ENCODE results near the gene TBCK.
"Not testable (repeated sequence)": the region's sequence is repeated elsewhere in the genome, so short reads cannot be mapped to it uniquely, and the experiment has no call there.

The TBCK gene

GRCh38 chr4:106208481-106209460, 107.2 kb downstream of the TBCK start:
- DNase-seq, result no peak

GRCh38 chr4:106201373-106201772, 114.6 kb downstream of the TBCK start:
- no peak for DNase-seq

DNA sequence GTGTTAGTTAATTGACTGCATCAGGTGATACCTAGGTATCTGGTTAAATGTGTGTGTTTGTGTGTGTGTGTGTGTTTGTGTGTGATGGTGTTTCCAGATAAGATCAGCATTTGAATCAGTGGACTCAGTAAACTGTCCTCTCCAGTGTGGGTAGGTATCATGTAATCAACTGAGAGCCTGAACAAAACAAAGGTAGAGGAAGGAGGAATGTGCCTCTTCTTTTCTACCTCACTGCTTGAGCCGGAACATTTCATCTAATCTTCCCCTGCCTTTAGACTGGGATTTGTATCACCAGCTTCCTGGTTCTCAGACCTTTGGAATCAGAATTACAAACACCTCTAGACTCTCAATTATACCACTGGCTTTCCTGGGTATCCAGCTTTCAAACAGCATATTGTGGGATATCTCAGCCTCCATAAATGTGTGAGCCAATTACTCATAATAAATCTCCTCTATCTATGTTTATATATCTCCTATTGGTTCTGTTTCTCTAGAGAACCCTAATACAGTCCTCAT, 120.5 kb downstream of the TBCK start:
- no peak for DNase-seq

DNA sequence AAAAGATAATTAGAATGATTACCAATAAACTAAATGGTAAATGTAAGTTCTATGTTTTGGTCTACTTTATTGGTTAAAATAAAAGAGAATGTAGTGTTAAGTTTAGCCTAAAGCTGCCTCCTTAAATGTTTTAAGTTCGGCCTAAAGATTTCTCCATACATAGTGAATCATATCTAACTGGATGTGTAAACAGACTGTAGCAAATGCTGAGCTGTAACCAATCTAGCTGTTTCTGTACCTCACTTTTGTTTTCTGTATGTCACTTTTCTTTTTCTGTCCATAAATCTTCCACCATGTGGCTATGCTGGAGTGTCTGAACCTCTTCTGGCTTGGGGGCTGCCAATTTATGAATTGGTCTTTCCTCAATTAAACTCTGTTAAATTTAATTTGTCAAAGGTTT, 121.2 kb downstream of the TBCK start:
- DNase-seq, result no peak

DNA sequence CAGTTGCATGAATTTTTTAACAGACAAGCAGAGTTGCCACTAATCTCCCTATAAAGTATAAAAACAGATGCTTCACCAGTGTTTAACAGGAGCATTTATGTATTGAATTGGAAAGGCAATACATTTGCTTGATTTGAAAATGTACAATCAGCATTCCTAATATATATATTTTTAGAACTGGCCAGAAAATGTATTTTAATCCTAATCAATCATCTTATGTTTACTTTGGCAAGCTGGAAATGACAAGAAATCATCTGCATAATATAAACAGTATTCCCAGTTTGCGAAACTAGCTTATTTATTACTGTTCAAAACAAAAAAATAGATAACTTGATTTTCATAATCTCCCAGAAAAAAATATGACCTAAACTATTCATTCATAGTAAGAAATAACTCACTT, 123.9 kb downstream of the TBCK start:
- no peak for DNase-seq

DNA sequence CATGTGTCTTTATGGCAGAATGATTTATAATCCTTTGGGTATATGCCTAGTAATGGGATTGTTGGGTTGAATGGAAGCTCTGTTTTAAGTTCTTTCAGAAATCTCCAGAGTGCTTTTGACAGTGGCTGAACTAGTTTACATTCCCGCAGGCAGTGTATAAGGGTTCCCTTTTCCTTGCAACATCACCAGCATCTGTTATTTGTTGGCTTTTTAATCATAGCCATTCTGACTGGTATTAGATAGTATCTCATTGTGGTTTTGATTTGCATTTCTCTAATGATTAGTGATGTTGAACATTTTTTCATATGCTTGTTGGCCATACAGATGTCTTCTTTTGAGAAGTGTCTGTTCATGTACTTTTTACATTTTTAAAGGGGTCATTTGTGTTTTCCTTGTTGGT, 129.8 kb downstream of the TBCK start:
- no peak for DNase-seq

GRCh38 chr4:106183551-106183950, 132.5 kb downstream of the TBCK start:
- DNase-seq, result no peak

GRCh38 chr4:106172861-106173260, 143.1 kb downstream of the TBCK start:
- DNase-seq, result no peak

- DNase-seq, result no peak
Measured at GRCh38 chr4:106165351-106166010, 150.5 kb downstream of the TBCK start.

GRCh38 chr4:106162278-106162677, 153.7 kb downstream of the TBCK start:
- no peak for DNase-seq

DNA sequence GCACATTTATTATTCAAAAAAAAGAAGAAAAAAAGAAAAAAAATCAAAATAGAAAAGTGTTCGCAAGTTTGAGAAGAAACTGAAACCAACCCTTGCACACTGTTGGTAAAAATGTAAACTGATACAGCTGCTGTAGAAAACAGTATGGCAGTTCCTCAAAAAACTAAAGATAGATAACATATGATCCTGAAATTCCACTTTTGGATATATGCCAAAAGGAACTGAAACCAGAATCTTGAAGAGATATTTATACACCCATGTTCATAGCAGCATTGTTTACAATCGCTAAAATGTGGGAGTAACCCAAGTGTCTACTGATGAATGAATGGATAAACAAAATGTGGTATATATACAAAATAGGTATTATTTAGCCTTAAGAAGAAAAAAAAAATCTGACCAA, 155.4 kb downstream of the TBCK start:
- peak; percentile 20 for DNase-seq

DNA sequence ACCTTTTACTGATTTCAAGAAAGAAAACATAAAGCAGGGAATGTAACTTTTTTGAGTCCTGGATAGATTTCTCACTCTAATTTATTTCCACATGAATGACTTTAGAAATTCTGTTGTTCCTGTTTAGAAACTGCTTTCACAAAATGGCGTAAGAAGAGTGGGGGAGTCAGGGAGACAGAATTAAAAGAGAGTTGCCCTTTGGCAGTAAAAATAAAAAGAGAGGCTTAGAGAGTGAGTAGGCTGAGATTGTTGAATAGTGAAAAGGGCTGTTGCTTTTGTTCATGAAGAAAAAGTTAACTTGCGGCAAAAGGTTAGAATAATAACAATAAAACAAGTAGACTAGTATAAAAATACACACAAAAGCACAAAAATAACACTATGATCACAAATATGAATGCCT, 166.1 kb downstream of the TBCK start:
- DNase-seq, result no peak

GRCh38 chr4:106149026-106149425, 167.0 kb downstream of the TBCK start:
- DNase-seq, result no peak

GRCh38 chr4:106142616-106143127, 173.3 kb downstream of the TBCK start:
- no peak for DNase-seq

DNA sequence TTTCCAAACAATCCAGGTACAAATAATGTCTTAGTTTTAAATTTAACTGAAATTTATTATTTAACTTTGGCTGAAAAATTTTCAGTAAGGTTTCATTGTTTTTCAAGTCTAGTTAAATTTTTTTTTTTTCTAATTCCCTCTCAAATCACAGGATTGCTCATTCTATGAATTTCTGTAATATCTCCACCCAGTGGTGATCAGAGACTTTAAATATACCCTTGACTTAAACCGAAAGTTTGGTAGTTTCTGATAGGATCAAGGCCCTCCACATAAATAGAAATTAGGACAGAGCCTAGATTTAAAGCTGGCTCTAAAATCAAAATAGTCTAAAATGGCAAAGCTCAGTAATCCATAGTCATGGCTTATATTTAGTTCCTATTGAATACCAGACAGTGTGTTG, 175.4 kb downstream of the TBCK start:
- DNase-seq, result no peak

DNA sequence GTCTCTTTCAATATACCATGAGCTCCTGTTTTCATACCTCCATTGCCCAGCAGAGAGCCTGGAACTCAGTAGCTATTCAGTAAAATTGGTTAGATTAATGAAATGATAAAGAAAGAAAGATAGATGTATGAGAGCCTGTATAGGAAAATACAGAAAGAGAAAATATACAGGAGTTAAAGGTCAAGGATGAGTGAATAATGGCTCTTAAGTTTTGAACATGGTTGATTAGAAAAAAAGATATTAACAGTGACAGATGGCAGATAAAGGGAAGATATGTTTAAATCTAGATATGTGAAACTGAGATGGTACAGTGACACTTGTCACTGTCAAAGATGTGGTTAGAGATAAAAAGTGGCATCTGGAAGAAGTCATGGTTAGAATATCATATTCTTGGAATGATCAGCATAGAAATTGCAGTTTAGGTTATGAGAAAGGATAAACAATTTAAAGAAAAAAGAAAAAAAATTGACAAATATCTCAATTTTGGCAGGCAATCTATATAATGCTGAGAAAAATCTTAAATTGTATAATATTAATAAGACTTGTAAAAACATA, 179.2 kb downstream of the TBCK start:
- no peak for DNase-seq

- DNase-seq, result no peak
Measured at GRCh38 chr4:106132045-106132444, 184.0 kb downstream of the TBCK start.

GRCh38 chr4:106126062-106126461, 189.9 kb downstream of the TBCK start:
- DNase-seq, result no peak

- DNase-seq, result not testable (repeated sequence)
Measured at GRCh38 chr4:106119949-106120555, 196.0 kb downstream of the TBCK start.

DNA sequence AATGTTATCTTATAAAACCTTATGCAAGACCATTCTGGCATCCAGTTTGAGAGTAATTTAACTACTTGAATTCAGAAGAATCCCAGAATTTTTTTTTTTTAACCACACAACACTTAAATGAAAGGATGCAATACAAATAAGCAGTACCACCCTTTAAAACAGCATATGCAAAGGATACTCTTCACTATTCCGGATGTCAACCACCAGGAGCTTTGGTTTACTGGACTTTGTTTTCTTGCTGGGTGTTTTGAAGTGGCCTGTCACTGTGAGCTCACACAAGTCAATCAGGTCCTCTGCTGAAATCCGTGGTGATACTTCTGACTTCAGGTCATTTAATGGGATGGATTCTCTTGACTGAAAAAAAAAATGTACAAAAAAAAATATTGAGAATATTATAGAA, 200.0 kb downstream of the TBCK start:
- DNase-seq, result no peak

DNA sequence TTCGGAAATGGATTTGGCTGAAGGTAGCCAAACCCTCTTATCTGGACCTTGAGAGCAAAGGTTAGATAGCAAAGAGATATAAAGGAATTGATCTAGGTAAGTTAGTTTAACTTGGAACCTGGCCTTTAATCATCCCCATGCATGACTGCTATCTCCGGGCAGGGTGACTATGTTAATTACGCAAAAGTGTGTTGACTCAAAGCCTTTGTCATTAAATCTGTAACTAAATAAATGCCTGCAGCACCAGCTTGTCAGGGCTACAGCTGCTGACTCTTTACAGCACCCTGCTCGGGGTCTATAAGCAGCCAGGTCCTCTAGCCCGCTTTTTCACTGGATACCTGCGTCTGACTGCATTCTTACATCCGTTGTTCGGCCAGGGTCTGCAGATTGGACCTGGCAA, 201.7 kb downstream of the TBCK start:
- no peak for DNase-seq

DNA sequence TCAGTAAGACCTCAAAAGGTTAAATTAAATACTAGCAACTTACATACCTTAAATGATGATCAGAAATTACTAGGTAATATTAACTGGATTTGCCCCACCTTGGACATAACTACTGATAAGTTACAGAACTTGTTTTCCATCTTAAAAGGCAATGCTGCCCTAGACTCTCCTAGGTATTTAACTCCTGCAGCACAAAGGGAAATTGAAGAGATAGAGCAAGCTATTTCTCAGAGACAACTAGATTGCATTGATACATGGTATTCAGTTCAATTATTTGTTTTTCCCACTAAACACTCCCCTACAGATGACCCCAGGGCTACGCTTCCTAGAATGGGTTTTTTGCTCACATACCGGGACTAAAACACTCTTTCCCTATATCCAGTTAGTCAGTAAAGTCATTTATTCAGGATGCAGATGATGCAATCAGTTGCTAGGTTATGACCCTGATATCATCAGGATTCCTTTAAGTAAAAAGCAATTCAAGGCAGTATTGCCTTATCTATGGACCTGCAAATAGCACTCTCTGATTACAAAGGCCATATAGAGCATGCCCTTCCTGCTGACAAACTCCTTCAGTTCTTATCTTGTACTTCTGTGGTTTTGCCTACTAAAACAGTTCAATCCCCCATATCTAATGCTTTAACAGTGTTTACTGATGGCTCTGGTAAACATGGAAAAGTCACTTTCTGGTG, 204.1 kb downstream of the TBCK start:
- DNase-seq, result not testable (repeated sequence)
